NK-92 (cell line): ENCODE data around the gene BANK1.

Source experiments
- DNase-seq: peaks from one replicate; lab custom pipeline; 2025; ENCODE audit not compliant: unreplicated experiment; lab: John Stamatoyannopoulos, UW

The BANK1 gene

GRCh38 chr4:101790521-101791181 is at the start of gene BANK1:
TSS of gene BANK1 (plus strand) at chr4:101790730. CDS start at chr4:101790881, 151 bp downstream.
- no peak for DNase-seq

- no peak for DNase-seq
Measured at GRCh38 chr4:101753721-101754120, 36.8 kb upstream of the BANK1 start.

- DNase-seq, result no peak
Measured at GRCh38 chr4:101756181-101756580, 34.3 kb upstream of the BANK1 start.

- DNase-seq, result no peak
Measured at GRCh38 chr4:101761405-101761804, 29.1 kb upstream of the BANK1 start.

- DNase-seq, result no peak
Measured at GRCh38 chr4:101762025-101762424, 28.5 kb upstream of the BANK1 start.

- DNase-seq, result no peak
Measured at GRCh38 chr4:101762534-101762933, 28.0 kb upstream of the BANK1 start.

GRCh38 chr4:101763576-101763975 is 27.0 kb upstream of the BANK1 start:
- DNase-seq, result no peak

GRCh38 chr4:101774807-101775206 is 15.7 kb upstream of the BANK1 start:
- no peak for DNase-seq

- DNase-seq, result no peak
Measured at GRCh38 chr4:101777431-101777830, 13.1 kb upstream of the BANK1 start.

GRCh38 chr4:101780284-101780683 is 10.2 kb upstream of the BANK1 start:
- DNase-seq, result no peak

GRCh38 chr4:101782546-101782945 is 8.0 kb upstream of the BANK1 start:
- no peak for DNase-seq

GRCh38 chr4:101784957-101785356 is 5.6 kb upstream of the BANK1 start:
- no peak for DNase-seq

GRCh38 chr4:101785486-101785885 is 5.0 kb upstream of the BANK1 start:
- no peak for DNase-seq

- DNase-seq, result no peak
Measured at GRCh38 chr4:101787701-101788316, 2.7 kb upstream of the BANK1 start.

GRCh38 chr4:101791182-101791558 is 640 bp downstream of the BANK1 start:
- DNase-seq, result no peak

- no peak for DNase-seq
Measured at GRCh38 chr4:101792056-101792590, 1.6 kb downstream of the BANK1 start.

- DNase-seq, result no peak
Measured at GRCh38 chr4:101793397-101793796, 2.9 kb downstream of the BANK1 start.

- no peak for DNase-seq
Measured at GRCh38 chr4:101794806-101795205, 4.3 kb downstream of the BANK1 start.

GRCh38 chr4:101795704-101796103 is 5.2 kb downstream of the BANK1 start:
- no peak for DNase-seq

GRCh38 chr4:101801958-101802357 is 11.4 kb downstream of the BANK1 start:
- no peak for DNase-seq

GRCh38 chr4:101806914-101807313 is 16.4 kb downstream of the BANK1 start:
- no peak for DNase-seq

- no peak for DNase-seq
Measured at GRCh38 chr4:101807351-101807750, 16.8 kb downstream of the BANK1 start.

GRCh38 chr4:101813604-101814003 is 23.1 kb downstream of the BANK1 start:
- DNase-seq, result no peak
